ENCODE results near the gene ELF1.
"Not testable (repeated sequence)": the region's sequence is repeated elsewhere in the genome, so short reads cannot be mapped to it uniquely, and the experiment has no call there.

GRCh38 chr13:40893573-40893972 lies 125.5 kb downstream of the ELF1 start:
- TF ChIP-seq CTCF (conservative IDR thresholded peaks at IDR 0.05; ENCODE audit: low read depth in 2 of 2); EZH2 (IDR thresholded peaks at IDR 0.05; ENCODE audit: low read depth, unreplicated experiment); POLR2AphosphoS5 (IDR thresholded peaks at IDR 0.05; ENCODE audit: low read depth); ZNF331 (CRISPR knock-in tag; IDR thresholded peaks at IDR 0.05; ENCODE audit: low read depth); JUNB (IDR thresholded peaks at IDR 0.05; ENCODE audit: unreplicated experiment): not testable (repeated sequence)
